K562 (cell line): ENCODE results near the gene RSPH3. TPM values are rescaled to one million over a fixed set of nuclear protein-coding genes. Genes with fewer than 3 reads are reported as not detected.

Source experiments
- ATAC-seq: fragments of 200-7000 bp; cut with Tn5 transposase; 3 replicates; pipeline ENCODE4 v1.9.1; 2020; ENCODE audit warnings: moderate library complexity
- BruUV-seq: library from RNA; stranded (reverse); fragments of 400-500 nt; replicated peaks from 2 replicates; lab custom pipeline; 2021; lab: Mats Ljungman, UMichigan
- CTCF ChIA-PET: fragments of 300-600 bp; formaldehyde crosslinking; extraction: SDS; loops from one replicate; lab custom pipeline; 2021; ENCODE audit warnings: low intra/inter-chr PET ratio; lab: Yijun Ruan, JAX
- POLR2A ChIA-PET: fragments of 300-600, 350-650 bp; sonication (Branson Sonifier 250); formaldehyde crosslinking; extraction: SDS; loops from one replicate; lab custom pipeline; 2021; ENCODE audit warnings: antibody characterized with exemption, inconsistent platforms; lab: Yijun Ruan, JAX
- DNase-seq, 4 experiments: peaks; one replicate each; pipeline versions ENCODE4 v3.0.0 to v3.0.0-alpha.2; 2011 to 2018; ENCODE audit warnings: low spot score in 3 of 4, mixed read lengths in 3 of 4; ENCODE audit errors: extremely low read depth in 1 of 4
- FAIRE-seq: peaks from 2 replicates; lab custom pipeline; 2011; peaks lifted over from hg19 to GRCh38; lab: Jason Lieb, UNC
- H2AFZ ChIP-seq: 2 replicates; pipeline ENCODE4 v1.6.0; 2011; ENCODE audit warnings: low read depth, low read length, control low read depth, inconsistent platforms
- H3K27ac ChIP-seq: fragments of 200-600 bp; 3 replicates; pipeline ENCODE4 v1.8.0; 2011; ENCODE audit warnings: low read depth, mild to moderate bottlenecking, control low read depth, inconsistent platforms, low read length, moderate library complexity, mixed read lengths; ENCODE audit errors: extremely low read depth
- H3K27me3 ChIP-seq, 2 experiments: fragments of 300-600 bp in 1 of 2; 2 replicates in 1 of 2; 3 replicates in 1 of 2; pipeline versions ENCODE4 v1.6.0 to v1.8.0; 2011; ENCODE audit warnings: inconsistent platforms in 2 of 2, low read length in 2 of 2, mild to moderate bottlenecking in 1 of 2, mixed read lengths in 1 of 2, moderate library complexity in 1 of 2; ENCODE audit not compliant: control insufficient read depth in 2 of 2, insufficient read depth in 2 of 2
- H3K36me3 ChIP-seq: fragments of 300-600 bp; 3 replicates; pipeline ENCODE4 v1.8.0; 2011; ENCODE audit warnings: mild to moderate bottlenecking, low read length, inconsistent platforms; ENCODE audit not compliant: control insufficient read depth, insufficient read depth
- H3K4me1 ChIP-seq, 2 experiments: fragments of 200-600 bp in 1 of 2; replicated peaks in 1 of 2; 2 replicates in 1 of 2; 3 replicates in 1 of 2; pipeline versions ENCODE4 v1.5.1 to v1.8.0; 2011; ENCODE audit warnings: inconsistent platforms in 2 of 2, low read length in 2 of 2, mild to moderate bottlenecking in 1 of 2, mixed read lengths in 1 of 2, moderate library complexity in 1 of 2; ENCODE audit not compliant: control insufficient read depth in 2 of 2, insufficient read depth in 2 of 2
- H3K4me2 ChIP-seq: 2 replicates; pipeline ENCODE4 v1.6.1; 2011; ENCODE audit warnings: low read length, control low read depth, inconsistent platforms, mixed read lengths; ENCODE audit not compliant: insufficient read depth
- H3K4me3 ChIP-seq: fragments of 200-600 bp; sonication (generic), shearing (Covaris generic); 2 replicates; pipeline ENCODE4 v1.5.1; 2016; ENCODE audit warnings: control low read depth, inconsistent platforms
- H3K79me2 ChIP-seq: fragments of 200-600 bp; 3 replicates; pipeline ENCODE4 v1.8.0; 2011; ENCODE audit warnings: low read length, inconsistent platforms; ENCODE audit not compliant: control insufficient read depth, insufficient read depth
- H3K9ac ChIP-seq, 2 experiments: 2 replicates each; pipeline versions ENCODE4 v1.6.0 to v1.6.1; 2011; ENCODE audit warnings: low read depth in 2 of 2, low read length in 2 of 2, control low read depth in 1 of 2, inconsistent platforms in 1 of 2, mild to moderate bottlenecking in 1 of 2, mixed read lengths in 1 of 2; ENCODE audit not compliant: insufficient read depth in 1 of 2
- H3K9me1 ChIP-seq: one replicate; pipeline ENCODE4 v1.6.0; 2011; ENCODE audit warnings: inconsistent platforms, mild to moderate bottlenecking, low read length, moderate library complexity; ENCODE audit not compliant: control insufficient read depth, insufficient read depth
- H3K9me3 ChIP-seq: replicated peaks from 2 replicates; pipeline ENCODE4 v1.5.1; 2011; ENCODE audit warnings: low read depth, low read length, inconsistent platforms; ENCODE audit not compliant: control insufficient read depth, insufficient read depth
- H4K20me1 ChIP-seq: replicated peaks from 2 replicates; pipeline ENCODE4 v1.6.1; 2011; ENCODE audit warnings: low read length, inconsistent platforms, mixed read lengths; ENCODE audit not compliant: control insufficient read depth, insufficient read depth
- CBX8 ChIP-seq: fragments of 200-600 bp; sonication (generic); IDR thresholded peaks from 2 replicates; pipeline ENCODE4 v1.6.1; 2012; ENCODE audit warnings: borderline replicate concordance, mixed run types, low read depth, mild to moderate bottlenecking, moderate library complexity, mixed read lengths, low read length, control low read depth, inconsistent platforms; ENCODE audit not compliant: poor library complexity, severe bottlenecking; ENCODE audit errors: extremely low read depth
- DNMT1 ChIP-seq: fragments of 450-650 bp; IDR thresholded peaks from 2 replicates; pipeline ENCODE4 v1.6.1; 2016; ENCODE audit warnings: antibody characterized with exemption, mild to moderate bottlenecking
- LEF1 ChIP-seq: fragments of 450-650 bp; IDR thresholded peaks from 2 replicates; pipeline ENCODE4 v1.6.1; 2016; ENCODE audit warnings: mild to moderate bottlenecking
- POU5F1 ChIP-seq: fragments of 150-350 bp; IDR thresholded peaks from 2 replicates; pipeline ENCODE4 v1.6.1; 2014; ENCODE audit warnings: borderline replicate concordance, low read length, low read depth, mild to moderate bottlenecking; ENCODE audit not compliant: partially characterized antibody
- PRPF4 ChIP-seq: fragments of 200-400 bp; formaldehyde crosslinking; IDR thresholded peaks from one replicate; pipeline ENCODE4 v1.6.1; 2017; ENCODE audit warnings: low read length, low read depth, mild to moderate bottlenecking; ENCODE audit not compliant: insufficient read depth, poor library complexity, severe bottlenecking
- RBM14 ChIP-seq: fragments of 200-400 bp; formaldehyde crosslinking; IDR thresholded peaks from 2 replicates; pipeline ENCODE4 v1.6.1; 2018; ENCODE audit warnings: low read depth, mild to moderate bottlenecking, low read length, moderate library complexity, borderline replicate concordance; ENCODE audit not compliant: insufficient read depth
- WGBS: fragments of 100-300 bp; shearing (Covaris generic); methylation state at CpG from one replicate; pipeline ENCODE4 v1.1.6; 2016; ENCODE audit warnings: low coverage, mixed read lengths; ENCODE audit not compliant: insufficient coverage; ENCODE audit errors: missing lambda C conversion rate; 5-methylcytosine and 5-hydroxymethylcytosine counted together
- in situ Hi-C: fragments of 300-500 bp; cut with MboI; formaldehyde crosslinking; loops from 4 replicates; pipeline ENCODE4 v1.15.0; 2018; ENCODE audit warnings: inconsistent platforms, mixed read lengths
- intact Hi-C: fragments of 100-400 bp; cut with micrococcal nuclease; formaldehyde crosslinking; loops from 2 replicates; pipeline ENCODE4 v1.14.2; 2022
- polyA plus RNA-seq, 8 experiments: library from polyadenylated mRNA; depleted of rRNA in 4 of 8; stranded (reverse) in 5 of 8; unstranded in 3 of 8; fragments of >200 nt; fragmentation: Nextera tagmentation in 2 of 8; fragmentation: Illumina TruSeq in 1 of 8; extraction: Ambion mirVana in 2 of 8; extraction: Trizol in 1 of 8; gene quantifications; 2 replicates each; pipeline versions ENCODE4 v1.2.1 to v1.2.3, GENCODE V29; 2011 to 2014; ENCODE audit warnings: inconsistent platforms in 1 of 8, missing spikeins in 1 of 8
- total RNA-seq, 7 experiments: library from RNA; depleted of rRNA in 6 of 7; stranded (reverse); fragments of >200 nt in 6 of 7; fragmentation: Illumina TruSeq in 2 of 7; extraction: Trizol in 2 of 7; gene quantifications; 2 replicates each; pipeline versions ENCODE4 v1.2.1 to v1.2.3, GENCODE V29; 2011 to 2021; ENCODE audit warnings: low replicate concordance in 1 of 7
- TF ChIP-seq, protein P1 (sequence below): sonication (generic); formaldehyde crosslinking; IDR thresholded peaks from 2 replicates; pipeline ENCODE4 v1.4.0; 2020; ENCODE audit warnings: mild to moderate bottlenecking, missing genetic modification reagents
- TF ChIP-seq, protein P2 (sequence below), 2 experiments: fragments of 450-650 bp in 1 of 2; sonication (generic) in 1 of 2; formaldehyde crosslinking; conservative IDR thresholded peaks; 2 replicates each; pipeline versions ENCODE4 v1.4.0 to v1.8.1; 2020 to 2022; ENCODE audit warnings: mild to moderate bottlenecking in 1 of 2, missing genetic modification reagents in 1 of 2
- TF ChIP-seq, protein P3 (sequence below): fragments of 450-650 bp; conservative IDR thresholded peaks from 2 replicates; pipeline ENCODE4 v1.6.1; 2016; ENCODE audit warnings: missing genetic modification characterization, low read depth, mild to moderate bottlenecking, missing compliant biosample characterization, moderate library complexity

Gene RSPH3
- total and polyA plus RNA-seq, 9 of the 15 experiments (the other 6 are each of a cell fraction or from before 2014, with no cell fraction given): 0.52 to 2.9 (median 1.5) TPM

DNA sequence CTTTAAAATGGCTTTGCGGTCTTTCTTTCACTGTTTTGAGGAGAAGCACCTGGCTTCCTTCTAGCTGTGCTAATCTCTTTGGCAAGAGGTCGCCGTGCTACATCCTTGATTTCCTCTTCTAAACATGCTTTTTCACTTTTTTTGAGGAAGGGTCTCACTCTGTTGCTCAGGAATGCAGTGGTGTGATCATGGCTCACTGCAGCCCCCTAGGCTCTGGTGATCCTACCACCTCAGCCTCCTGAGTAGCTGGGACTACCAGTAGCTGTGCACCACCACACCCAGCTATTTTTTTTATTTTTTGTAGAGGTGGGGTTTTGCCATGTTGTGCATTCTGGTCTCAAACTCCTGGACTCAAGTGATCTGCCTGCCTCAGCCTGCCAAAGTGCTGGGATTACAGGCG lies 40.5 kb downstream of the RSPH3 start:
- H3K79me2 ChIP-seq: no peaks in the 10 kb centered on the region
- in situ Hi-C loops (no loop called here), intact Hi-C loops (loop anchor here (5.0 kb wide), 1 partner anchor 167 kb away; no protein-coding TSS in a partner anchor)
- no peaks in the 10 kb centered on the region for H3K27me3 ChIP-seq
- POLR2A ChIA-PET: interaction anchor here (2.0 kb wide), 1 partner anchor 40 kb away, joined by 5 read pairs; the partner anchor contains the start of gene RSPH3
- DNase-seq (no peak), ATAC-seq (no peak), FAIRE-seq (no peak)
- BruUV-seq: no TSS peak
- no peaks in the 10 kb centered on the region for H3K36me3 ChIP-seq
- H3K9me1 ChIP-seq: no peaks in the 10 kb centered on the region
- H3K4me1 ChIP-seq: peaks cover 6 to 9% of the 10 kb centered on the region in 2 experiments; a peak in 4 of 5 replicates
- CTCF ChIA-PET: interaction anchor here (0.8 kb wide), 1 partner anchor 256 kb away, joined by 6 read pairs; no protein-coding TSS in a partner anchor
- no peaks in the 10 kb centered on the region for H4K20me1 ChIP-seq
- H2AFZ ChIP-seq: no peak overlapping the region
- no peak overlapping the region for H3K9ac ChIP-seq
- WGBS: 39% methylated on average over 4 of the region's 4 CpGs
- no peaks in the 10 kb centered on the region for H3K9me3 ChIP-seq
- H3K4me2 ChIP-seq: no peak overlapping the region
- H3K4me3 ChIP-seq: no peak overlapping the region
- H3K27ac ChIP-seq: no peak overlapping the region
- no peak for TF ChIP-seq RBM14
- TF ChIP-seq, protein P1, sequence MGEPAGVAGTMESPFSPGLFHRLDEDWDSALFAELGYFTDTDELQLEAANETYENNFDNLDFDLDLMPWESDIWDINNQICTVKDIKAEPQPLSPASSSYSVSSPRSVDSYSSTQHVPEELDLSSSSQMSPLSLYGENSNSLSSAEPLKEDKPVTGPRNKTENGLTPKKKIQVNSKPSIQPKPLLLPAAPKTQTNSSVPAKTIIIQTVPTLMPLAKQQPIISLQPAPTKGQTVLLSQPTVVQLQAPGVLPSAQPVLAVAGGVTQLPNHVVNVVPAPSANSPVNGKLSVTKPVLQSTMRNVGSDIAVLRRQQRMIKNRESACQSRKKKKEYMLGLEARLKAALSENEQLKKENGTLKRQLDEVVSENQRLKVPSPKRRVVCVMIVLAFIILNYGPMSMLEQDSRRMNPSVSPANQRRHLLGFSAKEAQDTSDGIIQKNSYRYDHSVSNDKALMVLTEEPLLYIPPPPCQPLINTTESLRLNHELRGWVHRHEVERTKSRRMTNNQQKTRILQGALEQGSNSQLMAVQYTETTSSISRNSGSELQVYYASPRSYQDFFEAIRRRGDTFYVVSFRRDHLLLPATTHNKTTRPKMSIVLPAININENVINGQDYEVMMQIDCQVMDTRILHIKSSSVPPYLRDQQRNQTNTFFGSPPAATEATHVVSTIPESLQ (CRISPR knock-in tag): no peak
- no peak for TF ChIP-seq PRPF4
- TF ChIP-seq, protein P2, sequence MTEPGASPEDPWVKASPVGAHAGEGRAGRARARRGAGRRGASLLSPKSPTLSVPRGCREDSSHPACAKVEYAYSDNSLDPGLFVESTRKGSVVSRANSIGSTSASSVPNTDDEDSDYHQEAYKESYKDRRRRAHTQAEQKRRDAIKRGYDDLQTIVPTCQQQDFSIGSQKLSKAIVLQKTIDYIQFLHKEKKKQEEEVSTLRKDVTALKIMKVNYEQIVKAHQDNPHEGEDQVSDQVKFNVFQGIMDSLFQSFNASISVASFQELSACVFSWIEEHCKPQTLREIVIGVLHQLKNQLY (CRISPR knock-in tag; conservative IDR thresholded peaks at IDR 0.05): no peak
- TF ChIP-seq DNMT1: no peak
- TF ChIP-seq LEF1: no peak
- TF ChIP-seq POU5F1: no peak
- no peak for TF ChIP-seq CBX8
- TF ChIP-seq, protein P3, sequence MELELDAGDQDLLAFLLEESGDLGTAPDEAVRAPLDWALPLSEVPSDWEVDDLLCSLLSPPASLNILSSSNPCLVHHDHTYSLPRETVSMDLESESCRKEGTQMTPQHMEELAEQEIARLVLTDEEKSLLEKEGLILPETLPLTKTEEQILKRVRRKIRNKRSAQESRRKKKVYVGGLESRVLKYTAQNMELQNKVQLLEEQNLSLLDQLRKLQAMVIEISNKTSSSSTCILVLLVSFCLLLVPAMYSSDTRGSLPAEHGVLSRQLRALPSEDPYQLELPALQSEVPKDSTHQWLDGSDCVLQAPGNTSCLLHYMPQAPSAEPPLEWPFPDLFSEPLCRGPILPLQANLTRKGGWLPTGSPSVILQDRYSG (tag): no peak
